BLaER1 (cell line): Measurements from ENCODE around the gene PSMB3.
A peak's percentile ranks its signal among the peaks of the same experiment; 100 is the strongest.

Experiments used
- H3K27ac ChIP-seq: shearing (Covaris generic); formaldehyde crosslinking; 2 replicates; pipeline ENCODE4 v1.8.1; 2022
- H3K27me3 ChIP-seq: shearing (Covaris generic); formaldehyde crosslinking; 2 replicates; pipeline ENCODE4 v1.8.1; 2022
- H3K36me3 ChIP-seq: shearing (Covaris generic); formaldehyde crosslinking; 2 replicates; pipeline ENCODE4 v1.8.1; 2022
- H3K4me1 ChIP-seq: shearing (Covaris generic); formaldehyde crosslinking; 2 replicates; pipeline ENCODE4 v1.8.1; 2022
- H3K4me2 ChIP-seq: shearing (Covaris generic); formaldehyde crosslinking; 2 replicates; pipeline ENCODE4 v1.8.1; 2022
- H3K4me3 ChIP-seq: shearing (Covaris generic); formaldehyde crosslinking; 2 replicates; pipeline ENCODE4 v1.8.1; 2022
- H3K9ac ChIP-seq: shearing (Covaris generic); formaldehyde crosslinking; 2 replicates; pipeline ENCODE4 v1.8.1; 2022
- H3K9me3 ChIP-seq: shearing (Covaris generic); formaldehyde crosslinking; 2 replicates; pipeline ENCODE4 v1.8.1; 2022
- H4K20me1 ChIP-seq: shearing (Covaris generic); formaldehyde crosslinking; 2 replicates; pipeline ENCODE4 v1.8.1; 2022
- Cebpa-rat ChIP-seq: shearing (Covaris generic); IDR thresholded peaks from 2 replicates; pipeline ENCODE4 v1.8.1; 2022

The PSMB3 gene

GRCh38 chr17:38707678-38708351, 44.7 kb upstream of the PSMB3 start:
- Histone ChIP-seq H3K4me2 (peak overlapping the region; percentile 93), H3K4me3 (peak overlapping the region; percentile 97), H3K27me3 (no peaks in the 10 kb centered on the region), H3K9me3 (no peaks in the 10 kb centered on the region), H4K20me1 (peaks cover 56% of the 10 kb centered on the region), H3K36me3 (peaks cover 41% of the 10 kb centered on the region), H3K27ac (no peak overlapping the region), H3K4me1 (peaks cover 72% of the 10 kb centered on the region), H3K9ac (peak overlapping the region; percentile 65)
- TF ChIP-seq Cebpa-rat, result no peak

DNA sequence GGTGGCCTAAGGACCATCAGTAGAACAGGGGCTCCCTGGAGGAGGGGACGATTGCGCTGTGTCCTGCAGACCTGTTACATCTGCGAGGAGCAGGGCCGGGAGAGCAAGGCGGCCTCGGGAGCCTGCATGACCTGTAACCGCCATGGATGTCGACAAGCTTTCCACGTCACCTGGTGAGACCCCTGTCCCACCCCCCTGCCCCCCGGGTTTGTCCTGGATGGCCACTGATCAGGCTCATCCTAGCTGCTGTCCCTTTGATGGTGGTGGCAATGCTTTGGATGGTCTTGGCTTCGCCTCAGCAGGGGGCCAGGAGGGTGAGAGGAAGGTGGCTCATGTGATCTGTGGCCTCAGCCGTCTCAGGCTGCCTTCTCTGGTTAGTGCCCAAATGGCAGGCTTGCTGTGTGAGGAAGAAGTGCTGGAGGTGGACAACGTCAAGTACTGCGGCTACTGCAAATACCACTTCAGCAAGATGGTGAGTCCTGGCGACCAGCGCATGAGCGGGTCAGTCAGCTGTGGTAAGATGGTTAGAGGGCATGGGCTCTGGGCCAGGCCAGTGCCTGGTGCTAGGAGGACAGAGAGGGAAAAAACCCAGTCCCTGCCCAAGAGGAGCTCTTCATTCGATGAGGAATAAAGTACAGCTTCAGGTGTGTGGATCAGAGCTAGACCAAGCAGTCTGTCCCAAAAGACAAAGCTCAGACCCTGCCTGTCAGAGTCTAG, 43.3 kb upstream of the PSMB3 start:
- H3K36me3 ChIP-seq, result peaks cover 56% of the 10 kb centered on the region
- H3K4me1 ChIP-seq, result peaks cover 78% of the 10 kb centered on the region
- no peaks in the 10 kb centered on the region for H3K27me3 ChIP-seq
- H4K20me1 ChIP-seq, result peaks cover 56% of the 10 kb centered on the region
- H3K4me3 ChIP-seq, result no peak overlapping the region; the same call in 1 of the 2 replicates
- peak overlapping the region; percentile 70 for H3K27ac ChIP-seq
- peak overlapping the region; percentile 93 for H3K4me2 ChIP-seq
- H3K9ac ChIP-seq, result peak overlapping the region; percentile 65
- H3K9me3 ChIP-seq, result no peaks in the 10 kb centered on the region
- no peak for TF ChIP-seq Cebpa-rat

DNA sequence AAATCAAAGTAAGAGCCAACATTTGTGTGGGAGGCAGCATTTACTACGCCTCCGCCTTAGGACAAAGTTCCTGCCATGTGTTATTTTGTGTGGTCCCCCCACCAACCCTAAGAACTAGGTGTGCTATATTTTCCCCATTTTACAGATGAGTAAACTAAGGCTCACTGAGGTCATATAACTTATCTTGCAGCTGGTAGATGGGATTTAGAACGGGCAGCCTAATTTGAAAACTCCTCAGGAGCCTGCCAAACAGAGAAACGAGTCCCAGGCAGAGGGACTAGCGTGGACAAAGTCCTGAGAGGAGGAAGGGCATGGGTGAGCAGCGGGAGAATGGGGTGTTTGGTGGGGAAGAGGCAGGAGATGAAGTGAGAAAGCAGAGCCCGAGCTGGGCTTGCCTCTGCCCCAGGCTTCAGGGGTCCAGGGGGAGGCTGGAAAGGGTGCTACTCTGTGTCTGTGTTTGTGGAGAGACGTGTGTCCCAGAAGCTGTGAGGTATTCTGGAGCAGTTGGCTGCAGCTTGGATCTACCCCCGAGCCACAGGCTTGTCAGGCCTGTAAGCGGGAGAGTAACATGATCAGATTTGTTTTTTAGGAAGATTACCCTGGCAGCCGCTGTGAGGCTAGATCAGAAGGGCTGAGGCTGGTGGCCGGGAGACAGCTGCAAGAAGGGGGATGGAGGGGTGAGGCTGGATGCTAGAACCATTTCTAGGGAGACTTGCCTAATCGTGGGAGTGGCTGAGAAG, 42.5 kb upstream of the PSMB3 start:
- peaks cover 85% of the 10 kb centered on the region for H3K4me1 ChIP-seq
- peak overlapping the region; percentile 70 for H3K27ac ChIP-seq
- H3K27me3 ChIP-seq, result no peaks in the 10 kb centered on the region
- H3K4me2 ChIP-seq, result peak overlapping the region; percentile 93
- no peak for TF ChIP-seq Cebpa-rat
- peak overlapping the region; percentile 65 for H3K9ac ChIP-seq
- peaks cover 64% of the 10 kb centered on the region for H3K36me3 ChIP-seq
- no peaks in the 10 kb centered on the region for H3K9me3 ChIP-seq
- peak overlapping the region; percentile 61 for H3K4me3 ChIP-seq
- H4K20me1 ChIP-seq, result peaks cover 56% of the 10 kb centered on the region

GRCh38 chr17:38710604-38710962, 42.0 kb upstream of the PSMB3 start:
- H3K4me3 ChIP-seq, result peak overlapping the region; percentile 61
- TF ChIP-seq Cebpa-rat, result no peak
- peak overlapping the region; percentile 93 for H3K4me2 ChIP-seq
- H4K20me1 ChIP-seq, result peaks cover 56% of the 10 kb centered on the region
- peak overlapping the region; percentile 70 for H3K27ac ChIP-seq
- H3K36me3 ChIP-seq, result peaks cover 69% of the 10 kb centered on the region
- H3K9ac ChIP-seq, result peak overlapping the region; percentile 65
- H3K4me1 ChIP-seq, result peaks cover 91% of the 10 kb centered on the region
- no peaks in the 10 kb centered on the region for H3K27me3 ChIP-seq
- no peaks in the 10 kb centered on the region for H3K9me3 ChIP-seq

GRCh38 chr17:38710985-38711384, 41.6 kb upstream of the PSMB3 start:
- Histone ChIP-seq H3K4me2 (peak overlapping the region; percentile 93), H3K4me3 (peak overlapping the region; percentile 61), H3K27me3 (no peaks in the 10 kb centered on the region), H3K36me3 (peaks cover 73% of the 10 kb centered on the region), H3K9me3 (no peaks in the 10 kb centered on the region), H3K27ac (peak overlapping the region; percentile 70), H4K20me1 (peaks cover 55% of the 10 kb centered on the region), H3K9ac (peak overlapping the region; percentile 65), H3K4me1 (peaks cover 93% of the 10 kb centered on the region)
- no peak for TF ChIP-seq Cebpa-rat

- Histone ChIP-seq H3K27ac (peak overlapping the region; percentile 70), H3K4me3 (peak overlapping the region; percentile 61), H3K9me3 (no peaks in the 10 kb centered on the region), H3K9ac (peak overlapping the region; percentile 65), H3K27me3 (no peaks in the 10 kb centered on the region), H3K4me1 (peaks cover 98% of the 10 kb centered on the region), H4K20me1 (peaks cover 45% of the 10 kb centered on the region), H3K4me2 (peak overlapping the region; percentile 93), H3K36me3 (peaks cover 82% of the 10 kb centered on the region)
- TF ChIP-seq Cebpa-rat, result no peak
Measured at GRCh38 chr17:38711792-38712571, 40.6 kb upstream of the PSMB3 start.

GRCh38 chr17:38712593-38712992, 39.9 kb upstream of the PSMB3 start:
- Histone ChIP-seq H3K36me3 (peaks cover 82% of the 10 kb centered on the region), H3K27me3 (no peaks in the 10 kb centered on the region), H3K4me2 (peak overlapping the region; percentile 93), H3K27ac (peak overlapping the region; percentile 70), H3K4me1 (peaks cover 98% of the 10 kb centered on the region), H4K20me1 (peaks cover 39% of the 10 kb centered on the region), H3K4me3 (peak overlapping the region; percentile 4; the same call in 1 of the 2 replicates), H3K9ac (peak overlapping the region; percentile 65), H3K9me3 (no peaks in the 10 kb centered on the region)
- no peak for TF ChIP-seq Cebpa-rat

DNA sequence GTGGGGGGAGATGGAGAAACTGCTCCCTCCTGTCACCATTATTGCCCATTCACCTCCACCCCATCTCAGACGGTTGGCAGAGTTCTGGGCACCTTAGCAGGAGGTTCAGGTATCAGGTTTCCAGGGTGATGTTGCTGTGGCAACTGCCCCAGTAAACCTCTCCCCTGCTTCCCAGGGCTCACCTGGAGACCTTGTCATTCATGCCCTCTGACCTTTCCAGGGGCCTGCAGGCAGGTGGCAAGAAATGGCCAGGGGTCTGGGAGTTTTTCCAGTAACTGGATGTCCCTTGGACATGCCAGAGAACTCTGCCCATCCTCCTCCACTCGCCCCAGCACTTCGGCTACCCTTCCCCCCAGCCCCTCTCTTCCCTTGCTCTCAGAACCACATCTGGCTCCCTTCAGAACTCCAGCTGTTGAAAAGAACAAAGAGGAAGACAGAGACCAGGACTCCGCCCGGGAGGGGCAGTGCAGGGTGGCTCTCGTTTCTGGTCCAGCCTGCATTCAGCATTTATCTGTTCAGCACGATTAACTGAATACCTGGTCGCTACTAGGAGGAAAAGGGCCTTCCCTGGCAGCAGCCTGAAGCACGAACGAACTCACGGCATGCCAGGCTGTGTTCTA, 39.0 kb upstream of the PSMB3 start:
- peaks cover 29% of the 10 kb centered on the region for H4K20me1 ChIP-seq
- peaks cover 90% of the 10 kb centered on the region for H3K4me1 ChIP-seq
- peaks cover 82% of the 10 kb centered on the region for H3K36me3 ChIP-seq
- peak overlapping the region; percentile 70 for H3K27ac ChIP-seq
- TF ChIP-seq Cebpa-rat, result no peak
- H3K27me3 ChIP-seq, result no peaks in the 10 kb centered on the region
- H3K4me2 ChIP-seq, result peak overlapping the region; percentile 93
- H3K9ac ChIP-seq, result peak overlapping the region; percentile 65; the same call in 1 of the 2 replicates
- no peaks in the 10 kb centered on the region for H3K9me3 ChIP-seq
- H3K4me3 ChIP-seq, result no peak overlapping the region
